Transverse colon (tissue), 3 donors: ENCODE data around the gene ELAVL1.

Source experiments
- CTCF ChIP-seq, 5 experiments: fragments of 200-600 bp in 3 of 5; fragments of 450-650 bp in 2 of 5; sonication (generic) in 3 of 5; IDR thresholded peaks; 1 replicate in 2 of 5; 2 replicates in 3 of 5; pipeline ENCODE4 v1.5.1; 2016 to 2017; ENCODE audit warnings: antibody characterized with exemption in 5 of 5, inconsistent platforms in 3 of 5, mild to moderate bottlenecking in 2 of 5, moderate library complexity in 1 of 5
- EP300 ChIP-seq: sonication (generic); formaldehyde crosslinking; IDR thresholded peaks from one replicate; pipeline ENCODE4 v1.6.1; 2017; ENCODE audit warnings: antibody characterized with exemption, low read depth
- POLR2A ChIP-seq: fragments of 450-650 bp; IDR thresholded peaks from one replicate; pipeline ENCODE4 v1.6.1; 2016; ENCODE audit warnings: antibody characterized with exemption, mild to moderate bottlenecking, moderate library complexity

- TF ChIP-seq CTCF (IDR thresholded peaks at IDR 0.05) (no peak), EP300 (no peak), POLR2A (no peak)
These were observed 71.4 kb downstream of the ELAVL1 start for GRCh38 chr19:7933828-7934725.
